Sigmoid colon (tissue), 7 donors: ENCODE results near the gene MAP2K3. TPM values are rescaled to one million over a fixed set of nuclear protein-coding genes. Genes with fewer than 3 reads are reported as not detected.

Experiments used
- DNase-seq: peaks from one replicate; pipeline ENCODE4 v3.0.0-alpha.2; 2019
- H3K27ac ChIP-seq, 4 donors: fragments of 200-600 bp; sonication (generic); one replicate each; pipeline ENCODE4 v1.5.1; 2016 to 2019; ENCODE audit warnings: mild to moderate bottlenecking in 1 of 4
- H3K27me3 ChIP-seq, 3 donors: fragments of 200-600 bp; sonication (generic); one replicate each; pipeline ENCODE4 v1.5.1; 2019; ENCODE audit warnings: mild to moderate bottlenecking in 1 of 3
- H3K36me3 ChIP-seq, 4 donors: fragments of 200-600 bp; sonication (generic); one replicate each; pipeline ENCODE4 v1.5.1; 2016 to 2019
- H3K4me1 ChIP-seq, 4 donors: fragments of 200-600 bp; sonication (generic); one replicate each; pipeline ENCODE4 v1.5.1; 2017 to 2019
- H3K4me3 ChIP-seq, 4 donors: fragments of 200-600 bp; sonication (generic); one replicate each; pipeline ENCODE4 v1.5.1; 2017 to 2019; ENCODE audit warnings: mild to moderate bottlenecking in 2 of 4, moderate library complexity in 1 of 4
- H3K9me3 ChIP-seq, 4 donors: fragments of 200-600 bp in 3 of 4; sonication (generic) in 3 of 4; one replicate each; pipeline versions ENCODE4 v1.5.1 to v1.6.1; 2013 to 2019
- EP300 ChIP-seq, 4 donors: sonication (generic); formaldehyde crosslinking; IDR thresholded peaks; one replicate each; pipeline ENCODE4 v1.6.1; 2017; ENCODE audit warnings: antibody characterized with exemption in 4 of 4
- POLR2A ChIP-seq, 2 donors: fragments of 450-650 bp; IDR thresholded peaks; one replicate each; pipeline ENCODE4 v1.6.1; 2016; ENCODE audit warnings: antibody characterized with exemption in 2 of 2, mild to moderate bottlenecking in 2 of 2, moderate library complexity in 2 of 2
- POLR2AphosphoS5 ChIP-seq, 4 donors: sonication (generic); formaldehyde crosslinking; IDR thresholded peaks; one replicate each; pipeline ENCODE4 v1.6.1; 2017; ENCODE audit warnings: antibody characterized with exemption in 4 of 4
- WGBS, 2 donors: extraction: QIAGEN DNeasy Blood & Tissue Kit; methylation state at CpG; one replicate each; pipeline ENCODE4 v1.1.7; 2013; 5-methylcytosine and 5-hydroxymethylcytosine counted together
- intact Hi-C: fragments of 100-400 bp; cut with DNase I; formaldehyde crosslinking; loops from one replicate; pipeline ENCODE4 v1.15.1; 2023
- polyA plus RNA-seq, 3 donors: library from polyadenylated mRNA; stranded (reverse); fragments of 200-250 nt; gene quantifications; one replicate each; pipeline ENCODE4 v1.2.3, GENCODE V29; 2013
- total RNA-seq, 4 donors: library from RNA; depleted of rRNA; stranded (reverse); fragments of >200 nt; gene quantifications; one replicate each; pipeline ENCODE4 v1.1.0, GENCODE V29; 2016
- TF ChIP-seq, protein P1 (sequence below), 4 experiments: fragments of 450-650 bp in 3 of 4; fragments of 200-600 bp in 1 of 4; IDR thresholded peaks; one replicate each; pipeline ENCODE4 v1.5.1; 2016 to 2019; ENCODE audit warnings: antibody characterized with exemption in 4 of 4, mild to moderate bottlenecking in 3 of 4, moderate library complexity in 2 of 4
- donor health status: healthy with polysubstance abuse.
- donor health status: Bipolar disorder and iron deficiency.
- donor health status: healthy.

The MAP2K3 gene
- total and polyA plus RNA-seq, 7 donors = 9.5 to 59.1 (median 23.3) TPM

DNA sequence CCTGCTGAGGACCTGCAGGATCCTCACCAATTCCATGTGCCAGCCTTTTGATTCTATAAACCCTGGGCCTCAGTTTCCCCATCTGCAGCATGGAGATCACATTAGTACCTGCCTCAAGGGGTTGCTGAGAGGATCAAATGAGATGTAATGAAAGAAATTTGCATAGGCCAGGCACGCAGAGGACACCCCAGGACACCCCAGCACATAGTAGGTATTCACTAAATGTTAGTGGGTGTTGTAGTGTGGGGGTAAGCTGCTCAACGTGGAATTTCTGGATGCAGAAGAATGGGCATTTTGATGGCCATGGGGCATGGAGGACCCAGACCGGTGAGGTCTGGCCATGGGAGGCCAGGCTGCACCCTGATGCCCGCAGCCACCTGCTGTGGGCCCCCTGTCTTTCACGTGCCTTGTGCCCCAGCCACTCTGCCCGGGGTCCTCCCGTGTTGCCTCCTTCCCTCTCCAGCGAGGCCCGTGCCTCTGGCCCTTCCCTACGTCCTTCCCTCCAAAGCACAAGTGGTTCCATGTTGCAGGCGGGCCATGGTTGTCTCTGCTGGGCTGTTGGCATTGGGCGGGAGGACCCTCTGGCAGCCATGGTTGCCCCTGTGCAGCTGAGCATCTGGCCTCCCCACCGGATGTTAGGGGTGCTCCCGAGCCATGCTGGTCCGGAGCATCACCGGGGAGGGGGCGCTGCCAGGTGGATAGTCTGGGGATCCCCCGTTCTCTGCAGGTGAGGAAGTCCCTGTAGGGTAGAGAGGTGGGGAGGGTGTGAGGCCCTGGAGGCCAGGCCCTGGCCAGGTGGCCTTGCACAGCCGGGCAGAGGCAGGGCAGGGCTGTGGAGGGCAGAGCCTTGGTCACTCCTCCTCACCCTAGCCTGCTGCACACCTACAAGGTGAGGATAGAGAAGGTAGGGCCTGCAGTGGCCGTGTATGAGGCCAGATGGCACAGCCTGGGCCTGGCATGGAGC lies 8.6 kb downstream of the MAP2K3 start:
- no peak overlapping the region for H3K4me3 ChIP-seq
- DNase-seq = no peak
- TF ChIP-seq EP300 (IDR thresholded peaks at IDR 0.05) = no peak
- TF ChIP-seq, protein P1, sequence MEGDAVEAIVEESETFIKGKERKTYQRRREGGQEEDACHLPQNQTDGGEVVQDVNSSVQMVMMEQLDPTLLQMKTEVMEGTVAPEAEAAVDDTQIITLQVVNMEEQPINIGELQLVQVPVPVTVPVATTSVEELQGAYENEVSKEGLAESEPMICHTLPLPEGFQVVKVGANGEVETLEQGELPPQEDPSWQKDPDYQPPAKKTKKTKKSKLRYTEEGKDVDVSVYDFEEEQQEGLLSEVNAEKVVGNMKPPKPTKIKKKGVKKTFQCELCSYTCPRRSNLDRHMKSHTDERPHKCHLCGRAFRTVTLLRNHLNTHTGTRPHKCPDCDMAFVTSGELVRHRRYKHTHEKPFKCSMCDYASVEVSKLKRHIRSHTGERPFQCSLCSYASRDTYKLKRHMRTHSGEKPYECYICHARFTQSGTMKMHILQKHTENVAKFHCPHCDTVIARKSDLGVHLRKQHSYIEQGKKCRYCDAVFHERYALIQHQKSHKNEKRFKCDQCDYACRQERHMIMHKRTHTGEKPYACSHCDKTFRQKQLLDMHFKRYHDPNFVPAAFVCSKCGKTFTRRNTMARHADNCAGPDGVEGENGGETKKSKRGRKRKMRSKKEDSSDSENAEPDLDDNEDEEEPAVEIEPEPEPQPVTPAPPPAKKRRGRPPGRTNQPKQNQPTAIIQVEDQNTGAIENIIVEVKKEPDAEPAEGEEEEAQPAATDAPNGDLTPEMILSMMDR (IDR thresholded peaks at IDR 0.05) = no peak
- no peak for TF ChIP-seq POLR2A (IDR thresholded peaks at IDR 0.05)
- no peak for TF ChIP-seq POLR2AphosphoS5 (IDR thresholded peaks at IDR 0.05)
- WGBS, 2 donors = 80 to 82% methylated on average over 20 of the region's 20 CpGs
- no peaks in the 10 kb centered on the region for H3K36me3 ChIP-seq
- no peaks in the 10 kb centered on the region for H3K9me3 ChIP-seq
- peaks cover 0 to 69% (median 54%) of the 10 kb centered on the region in 4 donors for H3K4me1 ChIP-seq
- no peak overlapping the region for H3K27ac ChIP-seq
- intact Hi-C loops = no loop called here
- no peaks in the 10 kb centered on the region for H3K27me3 ChIP-seq

DNA sequence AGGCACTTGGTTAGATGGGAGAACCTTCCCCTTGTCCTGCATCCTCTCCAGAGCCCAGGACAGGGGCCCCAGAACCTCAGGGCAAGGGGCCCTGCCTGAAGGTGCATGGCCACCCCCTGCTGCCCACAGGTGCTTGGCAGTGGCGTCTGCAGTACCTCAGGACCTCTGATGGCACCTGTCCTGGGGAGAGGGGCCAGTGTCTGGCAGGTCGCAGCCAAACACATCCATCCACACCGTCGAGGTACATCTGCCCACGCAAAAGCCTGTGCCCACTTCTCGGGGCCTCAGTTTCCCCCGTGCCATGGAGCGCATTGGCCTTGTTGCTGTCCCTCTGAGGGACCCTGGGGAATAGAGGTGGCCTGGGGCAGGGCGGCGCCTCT lies 9.3 kb downstream of the MAP2K3 start:
- Histone ChIP-seq H3K4me3 (no peak overlapping the region), H3K36me3 (peaks cover 0 to 5% (median 2%) of the 10 kb centered on the region in 4 donors), H3K9me3 (no peaks in the 10 kb centered on the region), H3K27ac (peak overlapping the region in 1 of 4 donors; percentile 24), H3K4me1 (peaks cover 0 to 62% (median 48%) of the 10 kb centered on the region in 4 donors), H3K27me3 (no peaks in the 10 kb centered on the region)
- TF ChIP-seq POLR2A (IDR thresholded peaks at IDR 0.05) (no peak), EP300 (IDR thresholded peaks at IDR 0.05) (no peak), POLR2AphosphoS5 (IDR thresholded peaks at IDR 0.05) (no peak)
- TF ChIP-seq, protein P1 (IDR thresholded peaks at IDR 0.05) = no peak
- 66 to 74% methylated on average over 10 of the region's 10 CpGs for WGBS, 2 donors
- DNase-seq = no peak
- intact Hi-C loops = no loop called here

DNA sequence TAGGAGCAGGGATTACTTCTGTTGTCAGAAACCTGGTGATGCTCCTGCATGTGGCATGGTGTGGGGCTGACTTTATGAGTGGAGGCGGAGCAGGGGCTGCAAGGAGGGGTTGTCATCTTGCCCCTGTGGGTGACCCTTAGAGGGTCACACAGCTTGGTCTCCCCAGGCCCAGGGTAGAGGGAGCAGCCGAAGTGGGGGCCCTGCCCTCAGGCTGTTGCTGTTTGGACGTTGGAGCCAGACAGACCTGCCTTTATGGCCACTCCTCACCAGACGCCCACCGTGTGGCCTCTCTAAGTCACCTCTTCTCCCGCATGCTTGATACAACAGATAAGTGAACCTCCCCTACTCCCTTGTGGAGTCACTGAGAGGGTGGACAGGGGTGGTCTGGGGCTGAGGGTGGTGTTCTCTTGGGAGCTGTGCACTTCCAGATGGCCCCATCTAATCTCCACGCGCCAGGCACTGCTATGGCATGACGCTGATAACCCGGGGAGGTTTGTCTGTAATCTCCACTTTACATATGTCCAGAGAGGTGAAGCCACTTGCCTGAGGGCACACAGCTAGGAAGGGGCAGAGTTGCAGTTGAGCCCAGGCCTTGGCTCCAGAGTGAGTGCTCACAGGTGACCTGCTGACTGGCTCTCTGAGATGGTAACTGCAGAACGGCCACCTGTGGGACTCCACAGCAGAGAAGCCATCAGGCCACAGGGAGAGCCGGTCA lies 10.0 kb downstream of the MAP2K3 start:
- H3K4me1 ChIP-seq = peaks cover 0 to 56% (median 41%) of the 10 kb centered on the region in 4 donors
- WGBS, 2 donors = 70 to 71% methylated on average over 12 of the region's 12 CpGs
- H3K27me3 ChIP-seq = no peaks in the 10 kb centered on the region
- H3K36me3 ChIP-seq = peaks cover 0 to 11% (median 4%) of the 10 kb centered on the region in 4 donors
- intact Hi-C loops = no loop called here
- no peak for DNase-seq
- TF ChIP-seq, protein P1 (IDR thresholded peaks at IDR 0.05) = no peak
- TF ChIP-seq POLR2AphosphoS5 (IDR thresholded peaks at IDR 0.05) (no peak), EP300 (IDR thresholded peaks at IDR 0.05) (no peak), POLR2A (IDR thresholded peaks at IDR 0.05) (no peak)
- no peaks in the 10 kb centered on the region for H3K9me3 ChIP-seq
- peak overlapping the region in 2 of 4 donors; percentile 17 to 24 for H3K27ac ChIP-seq
- no peak overlapping the region for H3K4me3 ChIP-seq

DNA sequence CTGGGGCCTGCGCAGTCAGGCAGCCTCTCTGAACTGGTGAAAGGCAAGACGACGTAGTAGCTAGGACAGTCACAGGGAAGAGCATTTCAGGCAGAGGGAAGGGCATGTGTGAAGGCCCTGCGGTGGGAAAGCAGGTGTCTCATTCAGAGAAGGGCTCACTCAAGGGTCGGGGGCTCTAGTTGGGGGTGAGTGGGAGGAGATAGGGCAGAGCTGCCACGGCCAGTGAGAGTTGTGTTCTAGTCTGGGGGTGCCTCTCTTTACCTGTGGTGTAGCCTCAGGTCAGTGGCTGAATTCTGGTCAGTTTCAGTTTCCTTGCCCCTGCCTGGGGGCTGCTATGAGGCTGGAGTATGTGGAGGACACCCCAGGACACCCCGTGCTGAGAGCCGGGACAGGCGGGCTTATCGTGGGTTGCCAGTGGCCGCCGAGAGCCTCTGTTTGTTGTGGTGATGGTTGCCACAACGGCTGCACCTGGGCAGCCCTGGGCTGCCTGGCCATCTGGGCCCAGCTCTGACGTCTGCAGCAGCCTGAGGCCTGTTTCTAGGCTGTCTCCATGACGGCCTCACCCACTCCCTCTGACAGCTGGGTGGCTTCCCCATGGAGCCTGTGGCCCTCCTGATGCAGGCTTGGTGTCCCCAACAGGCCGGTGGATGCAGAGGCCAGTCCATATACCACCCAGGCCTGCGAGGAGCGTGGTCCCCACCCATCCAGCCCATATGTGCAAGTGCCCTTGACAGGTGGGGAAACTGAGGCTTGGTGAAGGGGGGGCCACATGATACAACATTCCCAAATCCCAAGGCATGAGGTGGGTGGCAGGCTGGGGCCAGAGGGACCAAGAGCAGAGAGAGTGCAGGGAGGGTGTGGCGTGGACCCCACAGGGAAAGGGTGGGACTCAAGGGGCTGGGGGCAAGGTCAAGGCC lies 10.8 kb downstream of the MAP2K3 start:
- peaks cover 0 to 19% (median 10%) of the 10 kb centered on the region in 4 donors for H3K36me3 ChIP-seq
- WGBS, 2 donors = 63 to 68% methylated on average over 19 of the region's 19 CpGs
- H3K27me3 ChIP-seq = no peaks in the 10 kb centered on the region
- intact Hi-C loops = no loop called here
- DNase-seq = no peak
- H3K4me3 ChIP-seq = no peak overlapping the region
- peaks cover 0 to 48% (median 33%) of the 10 kb centered on the region in 4 donors for H3K4me1 ChIP-seq
- TF ChIP-seq EP300 (IDR thresholded peaks at IDR 0.05) (peak in 2 of 4 donors; percentile 23 to 38), POLR2AphosphoS5 (IDR thresholded peaks at IDR 0.05) (peak in 1 of 4 donors; percentile 51), POLR2A (IDR thresholded peaks at IDR 0.05) (no peak)
- TF ChIP-seq, protein P1 (IDR thresholded peaks at IDR 0.05) = no peak
- H3K27ac ChIP-seq = peak overlapping the region in 2 of 4 donors; percentile 17 to 24
- no peaks in the 10 kb centered on the region for H3K9me3 ChIP-seq
